ENCODE results near the gene C2CD2. TPM values are rescaled to one million over a fixed set of nuclear protein-coding genes. Genes with fewer than 3 reads are reported as not detected.

Gene C2CD2
- total and polyA plus RNA-seq, 2 donors (not counting 3 experiments of a cell fraction or from before 2014, with no cell fraction given): 32.6 to 41.2 TPM

GRCh38 chr21:41880153-41880552 is 73.7 kb downstream of the C2CD2 start:
- H3K9me3 ChIP-seq (replicated peaks; ENCODE audit: control insufficient read depth, insufficient read depth, low read length): no peaks in the 10 kb centered on the region
- no peak for DNase-seq (ENCODE audit: low read depth, low spot score)
- no peak for FAIRE-seq
- no peak overlapping the region for H3K27ac ChIP-seq (ENCODE audit: insufficient read depth, low read depth, low read length)
- no peak for TF ChIP-seq POLR2A (IDR thresholded peaks at IDR 0.05; ENCODE audit: low read depth, low read length)
- no peak for TF ChIP-seq MYC (IDR thresholded peaks at IDR 0.05; ENCODE audit: low read depth, low read length)
- TF ChIP-seq POLR2AphosphoS5 (IDR thresholded peaks at IDR 0.05; ENCODE audit: insufficient read depth, low read depth, low read length): no peak
- TF ChIP-seq, protein P1, sequence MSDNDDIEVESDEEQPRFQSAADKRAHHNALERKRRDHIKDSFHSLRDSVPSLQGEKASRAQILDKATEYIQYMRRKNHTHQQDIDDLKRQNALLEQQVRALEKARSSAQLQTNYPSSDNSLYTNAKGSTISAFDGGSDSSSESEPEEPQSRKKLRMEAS (IDR thresholded peaks at IDR 0.05; ENCODE audit: insufficient read depth, insufficient read length): no peak
- TF ChIP-seq, protein P2, sequence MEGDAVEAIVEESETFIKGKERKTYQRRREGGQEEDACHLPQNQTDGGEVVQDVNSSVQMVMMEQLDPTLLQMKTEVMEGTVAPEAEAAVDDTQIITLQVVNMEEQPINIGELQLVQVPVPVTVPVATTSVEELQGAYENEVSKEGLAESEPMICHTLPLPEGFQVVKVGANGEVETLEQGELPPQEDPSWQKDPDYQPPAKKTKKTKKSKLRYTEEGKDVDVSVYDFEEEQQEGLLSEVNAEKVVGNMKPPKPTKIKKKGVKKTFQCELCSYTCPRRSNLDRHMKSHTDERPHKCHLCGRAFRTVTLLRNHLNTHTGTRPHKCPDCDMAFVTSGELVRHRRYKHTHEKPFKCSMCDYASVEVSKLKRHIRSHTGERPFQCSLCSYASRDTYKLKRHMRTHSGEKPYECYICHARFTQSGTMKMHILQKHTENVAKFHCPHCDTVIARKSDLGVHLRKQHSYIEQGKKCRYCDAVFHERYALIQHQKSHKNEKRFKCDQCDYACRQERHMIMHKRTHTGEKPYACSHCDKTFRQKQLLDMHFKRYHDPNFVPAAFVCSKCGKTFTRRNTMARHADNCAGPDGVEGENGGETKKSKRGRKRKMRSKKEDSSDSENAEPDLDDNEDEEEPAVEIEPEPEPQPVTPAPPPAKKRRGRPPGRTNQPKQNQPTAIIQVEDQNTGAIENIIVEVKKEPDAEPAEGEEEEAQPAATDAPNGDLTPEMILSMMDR (IDR thresholded peaks at IDR 0.05; ENCODE audit: extremely low read depth in 1 of 2, insufficient read depth in 1 of 2, low read depth in 1 of 2, low read length in 2 of 2): no peak
- TF ChIP-seq EZH2 (IDR thresholded peaks at IDR 0.05; ENCODE audit: borderline replicate concordance, low read depth, low read length, severe bottlenecking): no peak
- TF ChIP-seq GATA2 (IDR thresholded peaks at IDR 0.05; ENCODE audit: insufficient read depth, insufficient read length, low read depth, low read length): no peak
- TF ChIP-seq JUN (IDR thresholded peaks at IDR 0.05; ENCODE audit: borderline replicate concordance, insufficient read depth, insufficient read length, low read depth): no peak
- TF ChIP-seq FOS (IDR thresholded peaks at IDR 0.05; ENCODE audit: borderline replicate concordance, insufficient read depth, low read length): no peak
- H3K4me3 ChIP-seq (replicated peaks in 1 of 3; ENCODE audit: insufficient read depth in 1 of 3, low read depth in 1 of 3, low read length in 3 of 3): no peak overlapping the region
- BruUV-seq (replicated peaks): no TSS peak
- no peaks in the 10 kb centered on the region for H3K27me3 ChIP-seq (ENCODE audit: control insufficient read depth in 2 of 2, insufficient read depth in 2 of 2, low read length in 2 of 2)
- H3K79me2 ChIP-seq (ENCODE audit: control insufficient read depth, insufficient read depth, low read length): peaks cover 23% of the 10 kb centered on the region
- POLR2A ChIA-PET: no interaction called here
- H3K9me1 ChIP-seq (replicated peaks; ENCODE audit: control insufficient read depth, extremely low read depth, insufficient read depth, low read length): no peaks in the 10 kb centered on the region
- H2AFZ ChIP-seq (ENCODE audit: low read depth, low read length): no peak overlapping the region
- H4K20me1 ChIP-seq (replicated peaks; ENCODE audit: control insufficient read depth, extremely low read depth, insufficient read depth, low read length): no peaks in the 10 kb centered on the region
- CTCF ChIA-PET: interaction anchor here (0.9 to 1.9 kb wide), 4 partner anchors 52 to 268 kb away, joined by 3 to 4 read pairs (median 3); no protein-coding TSS in a partner anchor
- peak overlapping the region; percentile 63 for H3K4me2 ChIP-seq (ENCODE audit: insufficient read depth, low read length)
- no peaks in the 10 kb centered on the region for H3K36me3 ChIP-seq (ENCODE audit: control insufficient read depth in 2 of 2, extremely low read depth in 1 of 2, insufficient read depth in 2 of 2, low read length in 2 of 2)
- no peak overlapping the region for H3K9ac ChIP-seq (replicated peaks; ENCODE audit: extremely low read depth, insufficient read depth, low read length)
- dilution Hi-C loops (cut with MboI; ENCODE audit: extremely low pct_ligation_motif_present, low sequenced_read_pairs) (no loop called here), intact Hi-C loops (cut with micrococcal nuclease) (no loop called here)
- H3K4me1 ChIP-seq (ENCODE audit: control insufficient read depth, extremely low read depth, insufficient read depth, low read length): peaks cover 12% of the 10 kb centered on the region

Data from endothelial cell of umbilical vein (primary cell).